Astrocyte (in vitro differentiated cells and primary cell): ENCODE measurements around the gene KDM4B. TPM values are rescaled to one million over a fixed set of nuclear protein-coding genes. Genes with fewer than 3 reads are reported as not detected.
A peak's percentile ranks its signal among the peaks of the same experiment; 100 is the strongest.

ENCODE experiments used
- DNase-seq: peaks from one replicate; pipeline ENCODE4 v3.0.0-alpha.2; 2010; ENCODE audit warnings: low read depth
- FAIRE-seq: peaks from 2 replicates; lab custom pipeline; 2011; peaks lifted over from hg19 to GRCh38; lab: Jason Lieb, UNC
- H2AFZ ChIP-seq: 2 replicates; pipeline ENCODE4 v1.6.0; 2012; ENCODE audit warnings: low read depth, low read length, inconsistent platforms
- H3K27ac ChIP-seq: 2 replicates; pipeline ENCODE4 v1.5.1; 2011; ENCODE audit warnings: low read depth, low read length, inconsistent platforms
- H3K27me3 ChIP-seq: 2 replicates; pipeline ENCODE4 v1.6.0; 2011; ENCODE audit warnings: low read length, inconsistent platforms; ENCODE audit not compliant: insufficient read depth
- H3K36me3 ChIP-seq: 2 replicates; pipeline ENCODE4 v1.5.1; 2011; ENCODE audit warnings: low read length, inconsistent platforms; ENCODE audit not compliant: insufficient read depth
- H3K4me1 ChIP-seq: 2 replicates; pipeline ENCODE4 v1.5.1; 2011; ENCODE audit warnings: low read length, inconsistent platforms; ENCODE audit not compliant: insufficient read depth
- H3K4me2 ChIP-seq: 2 replicates; pipeline ENCODE4 v1.6.0; 2012; ENCODE audit warnings: low read length, inconsistent platforms
- H3K4me3 ChIP-seq: 2 replicates; pipeline ENCODE4 v1.5.1; 2011; ENCODE audit warnings: low read depth, mild to moderate bottlenecking, low read length, inconsistent platforms; ENCODE audit not compliant: insufficient read depth
- H3K79me2 ChIP-seq: 2 replicates; pipeline ENCODE4 v1.6.0; 2012; ENCODE audit warnings: mild to moderate bottlenecking, low read length, inconsistent platforms; ENCODE audit not compliant: insufficient read depth
- H3K9ac ChIP-seq: 2 replicates; pipeline ENCODE4 v1.6.0; 2012; ENCODE audit warnings: mild to moderate bottlenecking, low read length, inconsistent platforms
- H3K9me3 ChIP-seq: 2 replicates; pipeline ENCODE4 v1.5.1; 2012; ENCODE audit warnings: low read depth, mild to moderate bottlenecking, low read length, inconsistent platforms; ENCODE audit not compliant: insufficient read depth
- H4K20me1 ChIP-seq: 2 replicates; pipeline ENCODE4 v1.6.0; 2012; ENCODE audit warnings: low read length, inconsistent platforms; ENCODE audit not compliant: insufficient read depth
- H3K27ac Mint-ChIP-seq: one replicate; pipeline ENCODE4 v1.8.0; 2021; ENCODE audit warnings: mild to moderate bottlenecking, mixed read lengths; ENCODE audit not compliant: unreplicated experiment
- H3K27me3 Mint-ChIP-seq: one replicate; pipeline ENCODE4 v1.8.0; 2021; ENCODE audit warnings: low read depth, mixed read lengths; ENCODE audit not compliant: unreplicated experiment
- H3K36me3 Mint-ChIP-seq: one replicate; pipeline ENCODE4 v1.8.0; 2021; ENCODE audit warnings: low read depth, mixed read lengths; ENCODE audit not compliant: unreplicated experiment
- H3K4me1 Mint-ChIP-seq: one replicate; pipeline ENCODE4 v1.8.0; 2021; ENCODE audit warnings: low read depth, mixed read lengths; ENCODE audit not compliant: unreplicated experiment
- H3K4me3 Mint-ChIP-seq: one replicate; pipeline ENCODE4 v1.8.0; 2021; ENCODE audit warnings: mild to moderate bottlenecking, moderate library complexity, mixed read lengths; ENCODE audit not compliant: unreplicated experiment
- H3K9me3 Mint-ChIP-seq: one replicate; pipeline ENCODE4 v1.8.0; 2021; ENCODE audit warnings: mild to moderate bottlenecking, mixed read lengths; ENCODE audit not compliant: unreplicated experiment
- EZH2 ChIP-seq: IDR thresholded peaks from 2 replicates; pipeline ENCODE4 v1.6.1; 2012; ENCODE audit warnings: mild to moderate bottlenecking, low read length, inconsistent platforms; ENCODE audit not compliant: insufficient read depth
- total RNA-seq: library from RNA; stranded (reverse); gene quantifications from 2 replicates; pipeline ENCODE4 v1.2.1, GENCODE V29; 2021
- TF ChIP-seq, protein P1 (sequence below): IDR thresholded peaks from 2 replicates; pipeline ENCODE4 v1.5.1; 2011; ENCODE audit warnings: low read depth, mild to moderate bottlenecking, inconsistent platforms, low read length, moderate library complexity; ENCODE audit not compliant: insufficient read depth

The KDM4B gene
- total RNA-seq, 1 donor from 2014 or later = 55.2 TPM

DNA sequence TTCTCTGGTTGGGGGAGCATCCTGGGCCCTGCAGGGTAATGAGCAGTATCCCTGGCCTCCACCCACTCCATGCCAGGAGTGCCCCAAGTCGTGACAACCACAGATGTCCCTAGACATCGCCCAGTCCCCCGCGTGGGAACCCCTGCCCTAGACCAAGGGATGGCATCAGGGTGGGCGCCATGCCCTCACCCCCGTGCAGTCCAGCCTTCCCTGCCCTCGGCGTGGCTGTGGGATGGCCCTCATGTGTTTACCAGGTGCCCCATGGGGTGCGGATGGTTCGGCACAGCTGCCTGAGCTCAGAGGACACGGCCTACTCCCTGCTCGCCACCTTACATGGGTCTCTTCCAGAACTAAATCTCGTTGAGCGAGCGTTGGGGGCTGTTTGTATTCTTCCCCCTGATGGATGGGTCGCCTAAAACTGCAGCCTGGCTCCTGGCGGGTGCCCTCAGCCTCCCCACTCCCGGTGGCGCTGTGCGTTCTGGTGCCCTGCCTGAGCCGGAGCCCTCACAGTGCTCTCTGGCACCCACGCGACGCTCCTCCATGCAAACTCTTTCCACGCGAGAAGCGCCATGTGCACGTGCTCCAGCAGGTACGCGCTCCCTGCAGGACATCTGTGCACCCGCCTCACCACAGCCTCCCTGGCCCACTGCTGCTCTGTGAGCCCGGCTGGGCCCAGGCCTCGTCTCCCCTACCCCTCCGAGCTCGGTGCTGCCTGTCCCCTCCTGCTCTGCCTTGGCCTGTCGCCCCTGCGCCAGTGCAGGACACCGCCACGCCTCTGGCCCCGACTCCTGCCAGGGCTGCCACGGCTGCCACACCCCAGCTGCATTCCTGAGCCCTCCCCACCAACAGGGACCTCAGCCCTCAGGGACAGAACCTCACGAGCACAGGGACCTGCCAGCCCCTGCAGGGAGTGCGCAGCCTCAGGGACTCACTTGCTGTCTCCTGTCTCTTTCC, 145.0 kb downstream of the KDM4B start:
- Histone ChIP-seq H3K4me1 (peaks cover 16% of the 10 kb centered on the region), H3K4me2 (peak overlapping the region; percentile 76), H3K4me3 (no peak overlapping the region), H3K79me2 (no peaks in the 10 kb centered on the region), H3K36me3 (no peaks in the 10 kb centered on the region), H3K27me3 (no peaks in the 10 kb centered on the region), H3K27ac (peak overlapping the region; percentile 48), H4K20me1 (no peaks in the 10 kb centered on the region), H2AFZ (no peak overlapping the region), H3K9me3 (no peaks in the 10 kb centered on the region), H3K9ac (peak overlapping the region; percentile 44)
- DNase-seq (no peak), FAIRE-seq (no peak)
- Mint-ChIP-seq H3K27me3 (no peaks in the 10 kb centered on the region), H3K4me1 (peaks cover 10% of the 10 kb centered on the region), H3K27ac (no peak overlapping the region), H3K36me3 (peaks cover 10% of the 10 kb centered on the region), H3K9me3 (peaks cover 5% of the 10 kb centered on the region), H3K4me3 (no peak overlapping the region)
- TF ChIP-seq, protein P1, sequence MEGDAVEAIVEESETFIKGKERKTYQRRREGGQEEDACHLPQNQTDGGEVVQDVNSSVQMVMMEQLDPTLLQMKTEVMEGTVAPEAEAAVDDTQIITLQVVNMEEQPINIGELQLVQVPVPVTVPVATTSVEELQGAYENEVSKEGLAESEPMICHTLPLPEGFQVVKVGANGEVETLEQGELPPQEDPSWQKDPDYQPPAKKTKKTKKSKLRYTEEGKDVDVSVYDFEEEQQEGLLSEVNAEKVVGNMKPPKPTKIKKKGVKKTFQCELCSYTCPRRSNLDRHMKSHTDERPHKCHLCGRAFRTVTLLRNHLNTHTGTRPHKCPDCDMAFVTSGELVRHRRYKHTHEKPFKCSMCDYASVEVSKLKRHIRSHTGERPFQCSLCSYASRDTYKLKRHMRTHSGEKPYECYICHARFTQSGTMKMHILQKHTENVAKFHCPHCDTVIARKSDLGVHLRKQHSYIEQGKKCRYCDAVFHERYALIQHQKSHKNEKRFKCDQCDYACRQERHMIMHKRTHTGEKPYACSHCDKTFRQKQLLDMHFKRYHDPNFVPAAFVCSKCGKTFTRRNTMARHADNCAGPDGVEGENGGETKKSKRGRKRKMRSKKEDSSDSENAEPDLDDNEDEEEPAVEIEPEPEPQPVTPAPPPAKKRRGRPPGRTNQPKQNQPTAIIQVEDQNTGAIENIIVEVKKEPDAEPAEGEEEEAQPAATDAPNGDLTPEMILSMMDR = no peak
- TF ChIP-seq EZH2 = no peak

DNA sequence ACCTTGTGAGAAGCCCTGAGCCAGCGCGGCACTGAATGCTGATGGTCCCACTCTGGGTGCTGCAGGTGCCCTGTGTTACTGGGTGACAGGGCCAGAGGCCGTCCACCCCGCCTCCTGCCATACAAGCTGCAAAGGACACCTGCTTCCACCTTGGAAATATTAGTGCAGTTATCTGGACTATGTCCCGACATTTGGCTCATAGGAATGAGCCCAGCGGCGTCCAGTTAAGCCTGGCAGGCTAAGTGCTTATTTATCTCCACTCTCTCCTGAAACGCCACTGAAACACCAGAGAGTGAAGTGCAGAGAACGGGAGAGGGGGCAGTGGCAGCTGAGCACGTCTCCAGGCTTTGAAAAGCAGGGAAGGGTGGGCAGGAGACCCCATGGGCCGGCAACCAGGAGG, 145.8 kb downstream of the KDM4B start:
- DNase-seq (no peak), FAIRE-seq (no peak)
- Histone ChIP-seq H2AFZ (no peak overlapping the region), H3K9me3 (no peaks in the 10 kb centered on the region), H3K79me2 (no peaks in the 10 kb centered on the region), H3K36me3 (no peaks in the 10 kb centered on the region), H3K9ac (no peak overlapping the region), H4K20me1 (no peaks in the 10 kb centered on the region), H3K4me1 (peaks cover 16% of the 10 kb centered on the region), H3K27ac (no peak overlapping the region), H3K27me3 (no peaks in the 10 kb centered on the region), H3K4me2 (no peak overlapping the region), H3K4me3 (no peak overlapping the region)
- peaks cover 10% of the 10 kb centered on the region for H3K4me1 Mint-ChIP-seq
- H3K36me3 Mint-ChIP-seq = peaks cover 14% of the 10 kb centered on the region
- H3K4me3 Mint-ChIP-seq = no peak overlapping the region
- no peaks in the 10 kb centered on the region for H3K27me3 Mint-ChIP-seq
- TF ChIP-seq EZH2 = no peak
- TF ChIP-seq, protein P1 = no peak
- no peak overlapping the region for H3K27ac Mint-ChIP-seq
- peaks cover 5% of the 10 kb centered on the region for H3K9me3 Mint-ChIP-seq

DNA sequence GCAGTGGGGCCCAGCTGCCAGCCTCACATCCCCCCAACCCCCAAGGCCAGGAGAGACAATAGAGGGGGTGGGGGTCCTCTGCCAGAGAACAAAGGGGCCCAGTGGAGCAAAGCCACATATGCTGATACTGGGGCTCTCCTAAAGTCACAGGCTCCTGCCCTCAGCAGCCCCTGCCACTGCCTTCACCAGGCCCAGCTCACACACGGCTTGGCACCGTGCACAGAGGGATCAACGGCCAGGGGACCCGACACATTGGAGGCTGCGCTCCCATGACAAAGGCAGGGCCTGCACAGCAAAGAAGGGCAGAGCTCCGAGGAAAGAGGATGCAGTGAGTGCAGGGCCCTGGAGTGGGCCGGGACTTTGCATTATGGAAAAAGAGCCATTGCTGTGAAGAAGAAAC, 146.4 kb downstream of the KDM4B start:
- Histone ChIP-seq H3K79me2 (no peaks in the 10 kb centered on the region), H3K27me3 (no peaks in the 10 kb centered on the region), H2AFZ (no peak overlapping the region), H3K27ac (no peak overlapping the region), H3K4me2 (no peak overlapping the region), H3K9me3 (no peaks in the 10 kb centered on the region), H3K4me3 (no peak overlapping the region), H3K4me1 (peaks cover 16% of the 10 kb centered on the region), H3K9ac (no peak overlapping the region), H3K36me3 (no peaks in the 10 kb centered on the region), H4K20me1 (no peaks in the 10 kb centered on the region)
- Mint-ChIP-seq H3K9me3 (peaks cover 5% of the 10 kb centered on the region), H3K4me1 (peaks cover 10% of the 10 kb centered on the region), H3K4me3 (no peak overlapping the region), H3K27me3 (no peaks in the 10 kb centered on the region), H3K27ac (no peak overlapping the region), H3K36me3 (peaks cover 14% of the 10 kb centered on the region)
- TF ChIP-seq EZH2 = no peak
- TF ChIP-seq, protein P1 = no peak
- FAIRE-seq (no peak), DNase-seq (no peak)
